GM23248 (cell line): ENCODE results near the gene MAML2.

Experiments
- EZH2 ChIP-seq: fragments of 200-600 bp; sonication (generic); IDR thresholded peaks from 2 replicates; pipeline ENCODE4 v1.6.1; 2018; ENCODE audit warnings: antibody characterized with exemption, mild to moderate bottlenecking; ENCODE audit not compliant: insufficient read depth, poor library complexity, severe bottlenecking
- EZH2phosphoT487 ChIP-seq: fragments of 200-600 bp; sonication (generic); IDR thresholded peaks from 2 replicates; pipeline ENCODE4 v1.6.1; 2018; ENCODE audit warnings: antibody characterized with exemption, moderate library complexity, mild to moderate bottlenecking, low read depth; ENCODE audit not compliant: insufficient read depth

- TF ChIP-seq EZH2 (no peak), EZH2phosphoT487 (no peak)
Observed at GRCh38 chr11:96147186-96147585, 195.8 kb downstream of the MAML2 start.
